IPS DF 6.9 (cell line): ENCODE measurements around the gene HARS2.
"Not testable (repeated sequence)": the region's sequence is repeated elsewhere in the genome, so short reads cannot be mapped to it uniquely, and the experiment has no call there.

Experiments
- DNase-seq: peaks from one replicate; pipeline ENCODE4 v3.0.0-alpha.2; 2013; ENCODE audit warnings: low read depth, low spot score
- H3K27ac ChIP-seq: one replicate; pipeline ENCODE4 v1.5.1; 2013; ENCODE audit warnings: low read length, control low read depth
- H3K27me3 ChIP-seq: 2 replicates; pipeline ENCODE4 v1.6.1; 2013; ENCODE audit warnings: mild to moderate bottlenecking, low read length; ENCODE audit not compliant: control insufficient read depth, insufficient read depth
- H3K36me3 ChIP-seq: 2 replicates; pipeline ENCODE4 v1.6.1; 2013; ENCODE audit warnings: low read length; ENCODE audit not compliant: control insufficient read depth, insufficient read depth
- H3K4me1 ChIP-seq: 2 replicates; pipeline ENCODE4 v1.6.1; 2013; ENCODE audit warnings: low read length; ENCODE audit not compliant: control insufficient read depth, insufficient read depth
- H3K4me3 ChIP-seq: 2 replicates; pipeline ENCODE4 v1.5.1; 2013; ENCODE audit warnings: mild to moderate bottlenecking, low read length
- H3K9me3 ChIP-seq: 2 replicates; pipeline ENCODE4 v1.6.1; 2013; ENCODE audit warnings: low read length, inconsistent platforms; ENCODE audit not compliant: control insufficient read depth, insufficient read depth
- WGBS: extraction: QIAGEN DNeasy Blood & Tissue Kit; methylation state at CpG from one replicate; pipeline ENCODE4 v1.1.7; 2013; ENCODE audit warnings: mixed read lengths, missing lambda C conversion rate; ENCODE audit not compliant: insufficient read length, insufficient coverage; 5-methylcytosine and 5-hydroxymethylcytosine counted together

The HARS2 gene

GRCh38 chr5:140700177-140701144, 9.2 kb downstream of the HARS2 start, which contains the start of gene ZMAT2:
TSS of gene ZMAT2 (plus strand) at chr5:140700447. CDS start at chr5:140700461, 14 bp downstream.
- Histone ChIP-seq H3K27ac (no peak within 1 kb of the TSS), H3K9me3 (no peaks in the 10 kb centered on the region), H3K27me3 (no peaks in the 10 kb centered on the region), H3K4me1 (no peaks in the 10 kb centered on the region), H3K36me3 (peaks cover 21% of the 10 kb centered on the region), H3K4me3 (peak within 1 kb of the TSS; percentile 62; the same call in 1 of the 2 replicates)
- DNase-seq = no peak
- WGBS = no CpG with 5 or more reads among the region's 44 CpGs

DNA sequence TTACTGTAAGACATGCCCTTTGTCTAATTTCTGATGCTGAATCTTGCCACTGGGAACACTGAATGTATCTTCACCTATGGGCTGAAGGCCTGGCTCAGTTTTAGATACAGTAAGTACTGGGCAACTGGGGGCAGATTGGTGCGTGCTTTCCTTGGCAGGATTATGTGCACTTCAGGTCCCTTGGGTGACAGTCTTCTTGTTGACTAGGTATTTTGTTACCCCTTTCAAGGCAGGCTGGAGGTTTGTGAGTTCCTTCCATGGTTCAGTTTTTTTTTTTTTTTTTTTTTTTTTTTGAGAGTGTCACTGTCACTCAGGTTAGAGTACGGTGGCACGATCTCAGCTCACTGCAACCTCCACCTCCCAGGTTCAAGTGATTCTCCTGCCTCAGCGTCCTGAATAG, 16.6 kb downstream of the HARS2 start:
- no CpG with 5 or more reads among the region's 4 CpGs for WGBS
- no peaks in the 10 kb centered on the region for H3K27me3 ChIP-seq
- no peak for DNase-seq
- H3K36me3 ChIP-seq = peaks cover 4% of the 10 kb centered on the region; the same call in 1 of the 2 replicates
- no peak overlapping the region for H3K4me3 ChIP-seq
- H3K9me3 ChIP-seq = no peaks in the 10 kb centered on the region
- H3K27ac ChIP-seq = no peak overlapping the region
- no peaks in the 10 kb centered on the region for H3K4me1 ChIP-seq

GRCh38 chr5:140708787-140709186, 17.5 kb downstream of the HARS2 start:
- H3K27ac ChIP-seq = not testable (repeated sequence)

DNA sequence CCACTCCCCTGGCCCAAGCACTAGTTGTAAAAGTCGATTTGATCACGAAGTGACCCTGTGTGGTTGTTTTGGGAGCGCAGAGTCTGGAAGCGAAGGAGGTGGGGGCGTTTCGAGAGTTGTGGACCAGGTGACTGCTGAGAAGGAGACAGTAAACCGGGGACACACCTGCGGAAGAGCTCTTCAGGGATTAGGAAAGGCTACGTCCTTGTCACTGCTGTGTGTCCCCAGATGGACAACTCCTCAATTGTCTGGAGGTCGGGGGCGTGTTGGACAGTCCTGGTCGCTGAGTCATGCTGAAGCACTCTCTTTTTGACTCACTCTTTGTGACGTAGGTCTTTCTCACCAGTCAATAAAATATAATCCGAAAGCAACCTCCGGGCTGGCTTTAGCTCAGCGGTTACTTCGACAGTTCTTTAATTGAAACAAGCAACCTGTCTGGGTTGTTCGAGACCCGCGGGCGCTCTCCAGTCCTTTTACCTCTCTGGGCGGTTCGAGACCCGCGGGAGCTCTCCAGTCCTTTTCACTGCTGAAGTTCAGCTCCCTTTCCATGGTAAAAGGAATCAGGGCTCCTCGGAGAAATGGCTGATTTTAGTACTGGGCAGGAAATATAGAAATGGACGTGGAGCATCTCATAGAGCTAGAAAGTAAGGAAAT, 19.8 kb downstream of the HARS2 start:
- DNase-seq = no peak
- Histone ChIP-seq H3K4me1 (no peaks in the 10 kb centered on the region), H3K36me3 (0 out of 2 replicates have a peak, but pooled peaks cover 2% of the 10 kb centered on the region), H3K9me3 (no peaks in the 10 kb centered on the region), H3K27ac (no peak overlapping the region), H3K4me3 (peak overlapping the region; percentile 72; the same call in 1 of the 2 replicates), H3K27me3 (no peaks in the 10 kb centered on the region)
- no CpG with 5 or more reads among the region's 27 CpGs for WGBS

More at GRCh38 chr5:140708787-140709186, 17.5 kb downstream of the HARS2 start:
- H3K36me3 ChIP-seq, DNase-seq, H3K27me3 ChIP-seq, H3K4me3 ChIP-seq, H3K9me3 ChIP-seq, H3K4me1 ChIP-seq: not testable (repeated sequence)
- WGBS = no CpG with 5 or more reads among the region's 9 CpGs

DNA sequence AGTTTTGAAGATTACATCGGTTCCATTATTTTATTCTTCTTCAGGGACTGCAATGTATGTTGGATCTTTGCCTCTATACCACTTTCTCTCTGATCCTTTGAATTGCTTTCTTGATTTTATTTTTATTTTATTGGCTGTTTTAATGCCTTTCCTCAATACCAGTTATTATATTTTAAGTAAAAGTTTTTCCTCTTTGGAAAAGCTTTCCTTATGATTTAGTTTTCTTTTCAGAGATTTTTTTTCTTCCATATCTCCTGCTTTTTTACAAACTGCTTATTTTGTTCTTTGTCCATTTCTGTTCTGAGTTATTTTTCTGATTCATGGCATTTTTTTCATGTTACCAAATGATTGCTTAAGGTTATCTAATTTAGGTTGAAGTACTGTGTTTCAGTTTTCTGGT, 20.5 kb downstream of the HARS2 start:
- DNase-seq = no peak
- Histone ChIP-seq H3K4me3 (no peak overlapping the region), H3K36me3 (no peaks in the 10 kb centered on the region), H3K27ac (no peak overlapping the region), H3K9me3 (no peaks in the 10 kb centered on the region), H3K4me1 (no peaks in the 10 kb centered on the region), H3K27me3 (no peaks in the 10 kb centered on the region)
- no CpG with 5 or more reads among the region's 1 CpG for WGBS

GRCh38 chr5:140713562-140714094, 22.4 kb downstream of the HARS2 start:
- no peaks in the 10 kb centered on the region for H3K4me1 ChIP-seq
- no peak for DNase-seq
- no peaks in the 10 kb centered on the region for H3K27me3 ChIP-seq
- H3K27ac ChIP-seq = no peak overlapping the region
- WGBS = no CpG with 5 or more reads among the region's 1 CpG
- no peaks in the 10 kb centered on the region for H3K36me3 ChIP-seq
- H3K4me3 ChIP-seq = no peak overlapping the region
- no peaks in the 10 kb centered on the region for H3K9me3 ChIP-seq

DNA sequence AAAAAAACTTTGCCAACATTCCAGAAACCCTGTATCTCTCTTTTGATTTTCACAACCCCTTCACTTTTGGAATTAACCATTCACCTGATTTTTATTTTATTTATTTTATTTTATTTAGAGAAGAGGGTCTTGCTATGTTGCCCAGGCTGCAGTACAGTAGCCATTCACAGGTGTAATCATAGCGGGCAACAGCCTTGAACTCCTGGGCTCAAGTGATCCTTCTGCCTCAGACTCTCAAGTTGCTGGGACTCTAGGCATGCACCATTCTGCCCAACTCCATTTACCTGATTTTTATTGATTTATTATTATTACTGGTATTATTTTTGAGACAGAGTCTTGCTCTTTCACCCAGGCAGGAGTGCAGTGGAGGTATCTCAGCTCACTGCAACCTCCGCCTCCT, 25.0 kb downstream of the HARS2 start:
- not testable (repeated sequence) for H3K36me3 ChIP-seq, H3K4me3 ChIP-seq, DNase-seq, H3K9me3 ChIP-seq, H3K4me1 ChIP-seq, H3K27me3 ChIP-seq, H3K27ac ChIP-seq
- no CpG with 5 or more reads among the region's 2 CpGs for WGBS

- no peak for DNase-seq
- Histone ChIP-seq H3K27ac (no peak overlapping the region), H3K4me1 (no peaks in the 10 kb centered on the region), H3K36me3 (no peaks in the 10 kb centered on the region), H3K4me3 (no peak overlapping the region), H3K9me3 (no peaks in the 10 kb centered on the region), H3K27me3 (no peaks in the 10 kb centered on the region)
- no CpG with 5 or more reads among the region's 7 CpGs for whole genome bisulfite sequencing
Measured at GRCh38 chr5:140718266-140718592, 27.0 kb downstream of the HARS2 start.

DNA sequence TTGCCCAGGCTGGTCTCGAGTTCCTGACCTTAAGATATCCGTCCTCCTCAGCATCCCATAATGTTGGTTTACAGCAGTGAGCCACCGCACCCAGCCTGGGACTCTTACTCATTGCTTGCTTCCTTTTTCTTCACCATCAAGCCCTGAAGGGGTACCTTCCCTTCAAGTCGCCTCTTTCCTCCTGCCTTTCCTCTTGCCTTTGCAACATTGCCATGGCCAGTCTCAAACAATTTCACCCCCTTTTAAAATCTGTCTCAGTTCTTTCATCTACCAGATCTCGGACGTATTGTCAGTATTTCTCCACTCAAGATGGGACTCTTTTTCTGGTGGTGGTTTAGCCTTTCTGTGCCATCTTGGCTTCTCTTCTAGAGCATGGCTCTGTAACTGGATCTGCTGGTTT, 29.5 kb downstream of the HARS2 start:
- H3K9me3 ChIP-seq, H3K27me3 ChIP-seq, H3K36me3 ChIP-seq, H3K4me1 ChIP-seq, H3K27ac ChIP-seq, H3K4me3 ChIP-seq, DNase-seq: not testable (repeated sequence)
- WGBS = no CpG with 5 or more reads among the region's 6 CpGs

DNA sequence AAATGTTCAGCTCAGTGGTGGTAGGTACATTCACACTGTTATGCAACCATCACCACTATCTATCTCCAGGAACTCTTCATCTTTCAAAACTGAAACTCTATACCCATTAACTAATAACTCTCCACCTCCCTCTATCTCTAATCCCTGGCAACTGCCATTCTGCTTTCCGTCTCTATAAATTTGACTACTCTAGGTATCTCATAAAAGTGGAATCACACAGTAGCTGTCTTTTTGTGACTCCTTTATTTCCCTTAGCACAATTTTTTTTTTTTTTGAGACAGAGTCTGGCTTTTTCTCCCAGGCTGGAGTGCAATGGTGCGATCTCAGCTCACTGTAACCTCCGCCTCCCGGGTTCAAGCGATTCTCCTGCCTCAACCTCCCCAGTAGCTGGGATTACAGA, 30.1 kb downstream of the HARS2 start:
- not testable (repeated sequence) for H3K4me1 ChIP-seq, H3K27me3 ChIP-seq, H3K27ac ChIP-seq, H3K4me3 ChIP-seq, H3K36me3 ChIP-seq, H3K9me3 ChIP-seq, DNase-seq
- WGBS = no CpG with 5 or more reads among the region's 5 CpGs
